Measurements from ENCODE around the gene S100A16. TPM values are rescaled to one million over a fixed set of nuclear protein-coding genes. Genes with fewer than 3 reads are reported as not detected.

Gene S100A16
- total RNA-seq, 3 donors from 2014 or later (not counting 1 experiment from before 2014, with no cell fraction given) = not detected

GRCh38 chr1:153624965-153625611, 12.2 kb upstream of the S100A16 start:
- Mint-ChIP-seq H3K4me3 (no peak overlapping the region), H3K27ac (no peak overlapping the region), H3K4me1 (peaks cover 8 to 10% of the 10 kb centered on the region in 2 donors), H3K36me3 (no peaks in the 10 kb centered on the region), H3K27me3 (ENCODE audit: low read depth in 2 of 2) (peaks cover 6 to 8% of the 10 kb centered on the region in 2 donors), H3K9me3 (no peaks in the 10 kb centered on the region)
- Histone ChIP-seq H3K36me3 (ENCODE audit: control insufficient read depth, insufficient read depth, low read length) (no peaks in the 10 kb centered on the region), H3K9me3 (ENCODE audit: control insufficient read depth, insufficient read depth, low read length) (no peaks in the 10 kb centered on the region), H3K4me3 (ENCODE audit: low read length) (no peak overlapping the region), H3K27me3 (ENCODE audit: control insufficient read depth, insufficient read depth, low read length) (no peaks in the 10 kb centered on the region), H3K4me1 (ENCODE audit: control insufficient read depth, insufficient read depth, low read length) (peaks cover 19% of the 10 kb centered on the region), H3K27ac (ENCODE audit: low read length) (no peak overlapping the region)
- no peak for TF ChIP-seq CTCF (IDR thresholded peaks at IDR 0.05)
- DNase-seq (no peak), ATAC-seq (no peak)
- WGBS (ENCODE audit: insufficient coverage) = 94% methylated on average over 10 of the region's 10 CpGs
- intact Hi-C loops (cut with micrococcal nuclease) = no loop called here

GRCh38 chr1:153623101-153623500, 10.2 kb upstream of the S100A16 start:
- Histone ChIP-seq H3K36me3 (ENCODE audit: control insufficient read depth, insufficient read depth, low read length) (no peaks in the 10 kb centered on the region), H3K27ac (ENCODE audit: low read length) (no peak overlapping the region)

GRCh38 chr1:153619171-153619570, 6.2 kb upstream of the S100A16 start:
- Mint-ChIP-seq H3K4me3 (no peak overlapping the region), H3K36me3 (no peaks in the 10 kb centered on the region), H3K27ac (no peak overlapping the region), H3K4me1 (peaks cover 0 to 7% of the 10 kb centered on the region in 2 donors), H3K27me3 (ENCODE audit: low read depth in 2 of 2) (no peaks in the 10 kb centered on the region), H3K9me3 (no peaks in the 10 kb centered on the region)
- TF ChIP-seq CTCF (IDR thresholded peaks at IDR 0.05) = no peak
- intact Hi-C loops (cut with micrococcal nuclease) = no loop called here
- no peaks in the 10 kb centered on the region for H3K36me3 ChIP-seq (ENCODE audit: control insufficient read depth, insufficient read depth, low read length)
- no peak overlapping the region for H3K4me3 ChIP-seq (ENCODE audit: low read length)
- peaks cover 8% of the 10 kb centered on the region for H3K4me1 ChIP-seq (ENCODE audit: control insufficient read depth, insufficient read depth, low read length)
- DNase-seq (no peak), ATAC-seq (no peak)
- H3K27ac ChIP-seq (ENCODE audit: low read length) = no peak overlapping the region
- no peaks in the 10 kb centered on the region for H3K27me3 ChIP-seq (ENCODE audit: control insufficient read depth, insufficient read depth, low read length)
- no peaks in the 10 kb centered on the region for H3K9me3 ChIP-seq (ENCODE audit: control insufficient read depth, insufficient read depth, low read length)
- 94% methylated on average over 6 of the region's 6 CpGs for WGBS (ENCODE audit: insufficient coverage)

More at GRCh38 chr1:153623101-153623500, 10.2 kb upstream of the S100A16 start:
- H3K27me3 Mint-ChIP-seq (ENCODE audit: low read depth in 2 of 2) = peaks cover 6 to 8% of the 10 kb centered on the region in 2 donors
- 81% methylated on average over 7 of the region's 7 CpGs for WGBS (ENCODE audit: insufficient coverage)
- no peak for TF ChIP-seq CTCF (IDR thresholded peaks at IDR 0.05)
- no peak for ATAC-seq
- H3K27me3 ChIP-seq (ENCODE audit: control insufficient read depth, insufficient read depth, low read length) = no peaks in the 10 kb centered on the region
- H3K4me3 ChIP-seq (ENCODE audit: low read length) = no peak overlapping the region
- peaks cover 19% of the 10 kb centered on the region for H3K4me1 ChIP-seq (ENCODE audit: control insufficient read depth, insufficient read depth, low read length)
- H3K9me3 Mint-ChIP-seq = no peaks in the 10 kb centered on the region
- intact Hi-C loops (cut with micrococcal nuclease) = no loop called here
- H3K9me3 ChIP-seq (ENCODE audit: control insufficient read depth, insufficient read depth, low read length) = no peaks in the 10 kb centered on the region
- H3K4me3 Mint-ChIP-seq = no peak overlapping the region
- H3K4me1 Mint-ChIP-seq = peaks cover 8 to 10% of the 10 kb centered on the region in 2 donors
- no peaks in the 10 kb centered on the region for H3K36me3 Mint-ChIP-seq
- no peak overlapping the region for H3K27ac Mint-ChIP-seq
- no peak for DNase-seq

GRCh38 chr1:153617663-153618062, 4.7 kb upstream of the S100A16 start:
- H3K27me3 Mint-ChIP-seq (ENCODE audit: low read depth in 2 of 2) = no peaks in the 10 kb centered on the region
- H3K4me1 ChIP-seq (ENCODE audit: control insufficient read depth, insufficient read depth, low read length) = peaks cover 8% of the 10 kb centered on the region
- ATAC-seq = peak; percentile 82 to 97 (median 96)
- H3K4me3 Mint-ChIP-seq = no peak overlapping the region
- WGBS (ENCODE audit: insufficient coverage) = 6% methylated on average over 3 of the region's 6 CpGs
- H3K4me1 Mint-ChIP-seq = peaks cover 0 to 7% of the 10 kb centered on the region in 2 donors
- no peaks in the 10 kb centered on the region for H3K27me3 ChIP-seq (ENCODE audit: control insufficient read depth, insufficient read depth, low read length)
- intact Hi-C loops (cut with micrococcal nuclease) = loop anchor here (1.0 kb wide), 1 partner anchor 106 kb away; no protein-coding TSS in a partner anchor
- no peaks in the 10 kb centered on the region for H3K9me3 Mint-ChIP-seq
- no peaks in the 10 kb centered on the region for H3K36me3 Mint-ChIP-seq
- H3K36me3 ChIP-seq (ENCODE audit: control insufficient read depth, insufficient read depth, low read length) = no peaks in the 10 kb centered on the region
- no peak overlapping the region for H3K27ac ChIP-seq (ENCODE audit: low read length)
- H3K9me3 ChIP-seq (ENCODE audit: control insufficient read depth, insufficient read depth, low read length) = no peaks in the 10 kb centered on the region
- peak; percentile 67 to 71 for DNase-seq
- H3K4me3 ChIP-seq (ENCODE audit: low read length) = no peak overlapping the region
- peak overlapping the region in 1 of 2 donors; percentile 53 for H3K27ac Mint-ChIP-seq
- peak; percentile 62 for TF ChIP-seq CTCF (IDR thresholded peaks at IDR 0.05)

Measured in natural killer cell (primary cell).